Cortex of kidney (tissue), 1 donor: Measurements from ENCODE around the gene C12orf43.
"Not testable (repeated sequence)": the region's sequence is repeated elsewhere in the genome, so short reads cannot be mapped to it uniquely, and the experiment has no call there.

Source experiments
- DNase-seq: peaks from one replicate; lab custom pipeline; 2025; lab: John Stamatoyannopoulos, UW

Gene C12orf43, protein sequence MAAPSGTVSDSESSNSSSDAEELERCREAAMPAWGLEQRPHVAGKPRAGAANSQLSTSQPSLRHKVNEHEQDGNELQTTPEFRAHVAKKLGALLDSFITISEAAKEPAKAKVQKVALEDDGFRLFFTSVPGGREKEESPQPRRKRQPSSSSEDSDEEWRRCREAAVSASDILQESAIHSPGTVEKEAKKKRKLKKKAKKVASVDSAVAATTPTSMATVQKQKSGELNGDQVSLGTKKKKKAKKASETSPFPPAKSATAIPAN

DNA sequence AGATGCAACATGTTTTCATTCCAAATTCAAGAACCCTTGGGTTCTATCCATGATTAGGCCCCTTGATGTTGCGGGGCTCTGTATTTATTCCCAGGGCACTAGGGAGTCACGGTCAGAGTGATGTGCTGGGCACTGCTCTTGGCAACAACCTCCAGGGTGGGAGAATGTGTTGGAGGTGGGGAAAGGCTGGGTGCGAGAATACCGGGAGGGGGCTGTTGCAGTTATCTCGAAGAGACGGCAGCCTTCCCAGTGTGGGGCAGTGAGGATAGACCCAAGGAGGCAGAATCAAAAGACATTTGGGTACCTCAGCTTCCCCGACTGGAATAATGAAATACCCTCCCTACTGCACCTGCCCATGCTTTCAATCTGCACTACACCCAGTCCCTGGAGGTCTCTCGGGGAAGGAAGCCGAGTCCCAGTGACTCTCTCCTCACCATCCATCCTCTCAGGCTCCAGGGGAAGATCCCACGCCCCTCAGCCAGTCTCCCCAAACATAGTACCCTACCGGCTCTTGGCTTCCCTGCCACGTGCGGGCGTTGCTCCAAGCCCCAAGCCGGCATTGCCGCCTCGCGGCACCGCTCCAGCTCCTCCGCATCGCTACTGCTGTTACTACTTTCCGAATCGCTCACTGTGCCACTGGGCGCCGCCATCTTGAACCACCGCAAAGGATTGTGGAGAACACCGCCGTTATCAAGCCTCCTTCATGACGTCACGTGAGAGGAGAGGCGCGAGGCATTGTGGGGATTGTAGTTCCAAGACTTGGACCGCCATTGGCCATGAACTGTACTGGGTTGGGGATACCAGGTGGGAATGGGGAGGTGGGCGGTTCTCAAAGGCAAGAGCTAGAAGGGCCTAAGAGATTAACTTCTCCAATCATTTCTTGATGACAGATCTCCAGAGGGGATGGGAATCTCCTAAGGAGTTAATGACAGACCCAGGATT, at the start of gene C12orf43:
Gene C12orf43 (minus strand): TSS at position 663 of the 942 bp plus-strand sequence. CDS start 13 bp downstream, at position 650.
- DNase-seq = no peak

DNA sequence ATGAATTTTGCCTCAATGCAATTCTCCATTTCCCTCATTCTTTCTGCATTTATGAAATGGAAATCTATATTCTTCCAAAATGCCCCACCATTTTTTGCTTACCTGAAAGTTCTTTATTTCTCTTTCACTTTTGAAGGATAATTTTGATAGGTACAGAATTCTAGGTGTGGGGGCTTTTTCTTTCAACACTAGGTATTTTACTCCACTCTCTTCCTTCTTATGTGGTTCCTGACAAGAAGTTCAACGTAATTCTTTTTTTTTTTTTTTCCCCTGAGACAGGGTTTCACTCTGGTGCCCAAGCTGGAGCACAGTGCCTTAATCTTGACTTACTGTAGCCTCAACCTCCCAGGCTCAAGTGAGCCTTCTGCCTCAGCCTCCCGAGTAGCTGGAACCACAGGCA, 49.1 kb upstream of the C12orf43 start:
- no peak for DNase-seq

DNA sequence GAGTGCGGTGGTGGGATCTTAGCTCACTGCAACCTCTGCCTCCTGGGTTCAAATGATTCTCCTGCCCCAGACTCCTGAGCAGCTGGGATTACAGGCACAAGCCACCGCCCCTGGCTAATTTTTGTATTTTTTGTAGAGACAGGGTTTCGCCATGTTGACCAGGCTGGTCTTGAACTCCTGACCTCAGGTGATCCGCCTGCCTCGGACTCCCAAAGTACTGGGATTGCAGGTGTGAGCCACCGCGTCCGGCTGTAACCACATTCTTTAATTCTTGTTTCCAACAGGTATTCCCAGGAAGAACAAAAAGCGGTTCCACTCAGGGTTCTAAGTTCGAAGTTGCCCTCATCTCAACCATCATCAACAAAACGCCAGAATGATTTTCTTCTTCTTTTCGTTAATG, 48.3 kb upstream of the C12orf43 start:
- DNase-seq = not testable (repeated sequence)

DNA sequence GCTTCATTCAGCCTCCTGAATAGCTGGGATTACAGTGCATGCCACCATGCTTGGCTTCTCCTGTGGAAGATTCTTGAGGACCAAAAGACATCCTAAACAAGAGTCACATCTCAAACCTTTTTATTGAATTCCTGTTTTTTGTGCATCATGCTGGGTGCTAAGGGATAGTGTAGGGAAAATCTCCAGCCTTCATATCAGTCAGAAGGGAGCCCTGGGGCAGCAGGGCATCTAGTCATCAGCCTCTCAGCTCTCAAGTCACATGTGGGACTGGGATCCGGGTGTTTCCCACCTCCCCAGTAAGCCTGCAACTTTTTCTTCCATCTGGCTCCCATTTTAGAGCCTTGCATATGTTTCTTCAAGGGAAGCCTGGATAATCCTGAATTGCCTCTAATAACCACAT, 47.8 kb upstream of the C12orf43 start:
- no peak for DNase-seq

DNA sequence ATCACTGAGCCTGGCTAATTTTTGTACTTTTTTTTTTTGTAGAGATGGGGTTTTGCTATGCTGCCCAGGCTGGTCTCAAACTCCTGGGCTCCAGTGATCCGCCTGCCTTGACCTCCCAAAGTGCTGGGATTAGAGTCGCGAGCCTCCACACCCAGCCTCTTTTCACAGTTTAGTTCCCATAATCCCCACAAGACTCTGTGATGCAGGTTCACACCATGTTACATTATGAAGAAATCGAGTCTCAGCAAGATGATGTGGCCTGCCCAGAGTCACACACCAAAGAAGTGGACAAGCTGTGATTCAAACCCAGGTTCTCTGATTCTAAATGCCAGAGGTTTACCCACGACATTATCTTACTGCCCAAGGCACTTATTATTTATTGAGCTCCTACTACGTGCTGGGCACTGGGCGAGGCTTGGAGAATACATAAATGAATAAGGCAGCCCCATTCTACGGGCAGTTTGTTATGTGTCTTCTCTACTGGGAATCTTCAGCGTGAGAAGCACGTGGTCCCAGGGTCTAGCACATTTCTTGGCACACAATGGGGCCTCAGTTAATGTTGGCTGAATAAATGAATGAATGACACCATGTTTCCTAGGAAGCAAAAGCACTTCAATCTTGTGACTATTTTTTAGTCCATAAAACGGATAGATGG, 46.2 kb upstream of the C12orf43 start:
- DNase-seq = no peak

DNA sequence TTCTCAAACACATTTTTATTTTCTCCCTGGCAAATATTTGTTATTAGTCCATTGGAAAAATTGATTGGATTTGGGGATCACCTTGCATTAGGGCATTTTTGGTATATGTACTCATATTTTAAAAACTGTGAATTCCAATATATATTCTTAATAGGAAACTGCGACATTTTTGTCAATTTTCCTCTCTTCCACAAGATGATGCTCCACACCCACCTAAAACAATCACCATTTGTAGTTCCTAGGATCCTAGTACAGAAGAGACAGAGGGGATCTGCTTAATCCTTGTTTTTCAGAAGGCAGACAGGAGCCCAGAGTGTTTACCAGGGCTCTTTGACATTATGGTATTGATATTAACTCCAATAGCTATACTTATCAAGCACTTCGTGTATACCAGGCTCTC, 45.5 kb upstream of the C12orf43 start:
- no peak for DNase-seq

DNA sequence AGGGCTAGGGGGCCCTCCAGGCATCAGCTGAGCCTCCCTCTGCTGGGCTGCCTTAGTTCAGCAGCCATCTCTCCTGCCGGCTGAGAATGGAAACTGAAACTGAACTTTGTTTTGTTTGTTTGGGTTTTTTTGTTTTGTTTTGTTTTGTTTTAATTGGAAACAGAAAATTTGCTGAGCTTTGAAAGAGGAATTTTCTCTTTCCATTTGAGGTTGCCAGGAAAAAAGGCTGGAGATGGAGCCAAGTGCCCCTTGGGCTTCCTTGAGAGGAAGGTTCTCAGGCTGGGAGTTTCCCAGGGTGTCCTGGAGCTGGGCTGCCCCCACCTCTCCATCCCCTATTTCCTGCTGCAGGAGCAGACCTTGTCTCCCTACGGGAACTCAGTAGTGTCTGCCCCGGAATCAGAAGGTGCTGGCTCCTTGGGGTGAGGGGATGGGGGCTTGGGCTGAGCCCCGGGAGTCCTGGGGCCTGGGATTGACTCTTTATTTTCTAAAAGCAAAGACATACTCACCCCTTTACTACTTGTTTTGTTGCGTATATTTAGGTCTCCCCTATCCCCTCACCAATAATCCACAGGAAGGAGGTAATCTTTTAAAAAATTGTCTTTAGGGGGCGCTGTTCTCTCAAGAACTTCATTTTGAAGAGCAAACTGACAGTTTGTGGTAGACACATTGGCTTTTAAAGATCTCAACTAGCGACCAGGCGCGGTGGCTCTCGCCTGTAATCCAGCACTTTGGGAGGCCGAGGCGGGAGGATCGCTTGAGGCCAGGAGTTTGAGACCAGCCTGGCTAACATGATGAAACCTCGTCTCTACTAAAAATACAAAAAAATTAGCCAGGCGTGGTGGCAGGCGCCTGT, 44.1 kb upstream of the C12orf43 start:
- no peak for DNase-seq

DNA sequence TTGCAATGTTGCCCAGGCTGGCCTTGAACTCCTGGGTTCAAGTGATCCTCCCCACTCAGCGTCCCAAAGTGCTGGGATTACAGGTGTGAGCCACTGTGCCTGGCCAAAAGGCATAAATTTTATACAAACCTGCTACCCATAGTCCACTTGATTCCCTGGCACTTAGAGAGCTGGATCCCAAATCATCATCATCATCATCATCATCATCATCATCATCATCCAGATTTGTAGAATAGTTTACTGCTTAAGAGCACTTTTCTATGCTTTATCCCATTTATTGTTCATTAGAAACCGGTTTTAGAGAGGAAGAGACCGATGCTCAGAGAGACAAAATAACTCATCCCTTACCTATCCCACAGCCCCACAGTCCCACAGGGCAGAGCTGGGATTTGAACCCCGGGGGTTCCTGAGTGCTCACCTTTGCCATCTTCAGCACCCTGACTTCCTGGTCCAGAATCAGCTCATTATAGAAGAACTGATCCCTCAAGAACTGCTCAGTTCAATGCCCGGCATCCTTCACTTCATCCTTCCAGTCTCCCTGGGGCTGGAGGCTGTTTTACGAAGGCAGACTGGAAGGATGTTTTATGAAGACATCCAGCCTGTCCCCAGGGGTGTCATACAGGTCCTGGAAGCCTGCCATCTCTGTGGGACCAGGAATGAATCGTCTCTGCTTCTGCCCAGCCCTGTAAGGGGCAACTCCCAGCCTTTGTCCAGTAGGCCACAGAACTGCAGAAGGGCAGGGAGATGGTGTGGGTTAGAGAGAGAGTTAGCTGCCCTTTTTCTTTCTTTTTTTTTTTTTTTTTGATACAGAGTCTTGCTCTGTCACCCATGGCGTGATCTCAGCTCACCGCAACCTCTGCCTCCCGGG, 43.0 kb upstream of the C12orf43 start:
- no peak for DNase-seq

DNA sequence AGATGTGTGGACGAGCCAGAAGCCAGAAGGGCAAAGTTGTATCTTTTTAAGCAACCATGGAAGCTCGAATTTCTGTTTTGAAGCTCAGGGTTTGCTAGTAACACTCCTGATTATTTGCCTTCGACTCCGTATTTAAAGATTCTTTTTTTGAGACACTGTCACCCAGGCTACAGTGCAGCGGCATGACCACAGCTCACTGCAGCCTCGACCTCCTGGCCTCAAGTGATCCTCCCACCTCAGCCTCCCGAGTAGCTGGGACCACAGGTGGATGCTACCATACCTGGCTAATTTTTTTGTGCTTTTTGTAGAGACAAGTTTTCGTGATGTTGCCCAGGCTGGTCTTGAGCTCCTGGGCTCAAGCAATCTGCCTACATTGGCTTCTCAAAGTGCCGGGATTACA, 41.5 kb upstream of the C12orf43 start:
- no peak for DNase-seq

DNA sequence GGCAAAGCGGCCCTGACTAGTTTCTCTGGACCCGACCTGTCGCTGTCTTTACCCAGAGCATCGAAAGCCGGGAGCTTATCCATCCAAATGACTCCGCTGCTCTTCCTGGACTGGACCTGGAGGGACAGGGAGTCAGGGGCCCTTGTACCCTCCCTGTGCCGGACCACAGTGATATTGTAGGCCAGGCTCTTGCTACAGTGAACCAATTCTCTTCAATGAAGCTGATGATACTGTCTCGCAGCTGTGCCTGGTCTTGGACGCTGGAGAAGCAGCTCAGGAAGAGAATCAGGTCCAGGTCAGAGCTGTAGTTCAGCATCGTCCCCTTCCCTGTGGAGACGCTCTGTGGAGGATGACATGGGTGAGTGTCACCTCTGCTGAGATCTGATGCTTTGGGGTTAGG, 37.4 kb upstream of the C12orf43 start:
- no peak for DNase-seq

DNA sequence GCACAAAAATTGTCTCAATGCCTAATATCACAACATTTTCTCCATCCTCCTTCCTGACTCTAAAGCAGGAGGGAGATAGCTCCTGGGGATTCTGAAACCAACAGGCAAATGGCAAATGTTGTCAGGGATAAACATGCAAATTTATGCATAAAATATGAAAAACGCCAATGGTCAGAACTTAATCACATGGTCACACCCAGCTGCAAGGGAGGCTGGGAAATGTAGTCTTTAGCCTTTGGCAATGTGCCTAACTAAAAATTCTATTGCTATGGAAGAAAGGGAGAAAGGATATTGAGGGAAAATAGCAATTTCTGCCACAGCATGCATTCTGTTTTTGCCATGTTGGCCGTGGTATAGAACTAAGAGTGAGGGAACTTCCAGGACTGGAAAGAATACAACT, 34.4 kb upstream of the C12orf43 start:
- DNase-seq = no peak

DNA sequence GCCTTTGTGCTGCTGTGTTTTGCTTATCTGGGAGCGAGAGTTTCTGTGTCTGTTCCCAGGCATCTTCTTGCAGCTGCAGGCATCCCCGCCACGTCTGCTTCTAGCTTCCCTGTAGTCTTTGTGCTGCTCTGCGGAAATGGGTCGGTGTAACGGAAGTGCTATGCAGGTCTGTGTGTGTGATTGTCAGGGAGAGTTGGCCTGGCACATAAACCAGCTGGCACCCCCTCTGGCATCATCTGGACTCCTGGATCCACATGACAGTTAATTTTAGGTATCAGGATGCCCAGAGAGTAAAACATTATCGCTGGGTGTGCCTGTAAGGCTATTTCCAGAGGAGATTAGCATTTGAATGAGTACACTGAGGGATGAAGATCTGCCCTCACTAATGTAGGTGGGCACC, 32.2 kb upstream of the C12orf43 start:
- no peak for DNase-seq

DNA sequence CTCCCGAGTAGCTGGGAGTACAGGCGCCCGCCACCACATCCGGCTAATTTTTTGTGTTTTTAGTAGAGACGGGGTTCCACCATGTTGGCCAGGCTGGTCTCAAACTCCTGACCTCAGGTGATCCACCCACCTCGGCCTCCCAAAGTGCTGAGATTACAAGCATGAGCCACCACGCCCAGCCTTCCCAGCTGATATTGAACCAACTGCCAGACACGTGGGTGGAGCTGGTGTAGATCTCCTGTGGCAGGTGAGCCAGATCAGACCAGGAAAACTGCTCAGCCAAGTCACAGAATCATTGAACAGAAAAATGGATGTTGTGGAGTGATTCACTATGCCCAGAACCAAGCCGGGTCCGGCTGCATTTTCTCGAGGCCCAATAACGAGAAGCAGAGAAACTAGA, 31.1 kb upstream of the C12orf43 start:
- DNase-seq = not testable (repeated sequence)

DNA sequence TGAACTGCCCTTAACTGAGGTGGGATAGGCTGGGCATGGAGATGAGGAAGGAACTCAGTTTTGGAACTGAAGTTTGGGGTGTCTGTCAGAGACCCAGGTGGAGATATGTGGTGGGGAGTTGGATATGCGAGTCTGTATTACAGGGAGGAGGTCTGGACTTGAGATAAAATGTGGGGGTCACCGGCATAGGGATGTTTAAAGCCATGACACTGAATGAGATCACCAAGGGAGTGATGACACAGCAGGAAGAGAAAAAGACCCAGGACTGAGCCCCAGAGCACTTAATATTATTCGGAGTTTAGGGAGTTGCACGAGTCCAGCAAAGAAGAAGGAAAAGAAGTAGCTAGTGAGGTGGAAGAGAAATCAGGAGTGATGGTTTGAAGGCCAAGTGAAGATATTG, 26.8 kb upstream of the C12orf43 start:
- no peak for DNase-seq

DNA sequence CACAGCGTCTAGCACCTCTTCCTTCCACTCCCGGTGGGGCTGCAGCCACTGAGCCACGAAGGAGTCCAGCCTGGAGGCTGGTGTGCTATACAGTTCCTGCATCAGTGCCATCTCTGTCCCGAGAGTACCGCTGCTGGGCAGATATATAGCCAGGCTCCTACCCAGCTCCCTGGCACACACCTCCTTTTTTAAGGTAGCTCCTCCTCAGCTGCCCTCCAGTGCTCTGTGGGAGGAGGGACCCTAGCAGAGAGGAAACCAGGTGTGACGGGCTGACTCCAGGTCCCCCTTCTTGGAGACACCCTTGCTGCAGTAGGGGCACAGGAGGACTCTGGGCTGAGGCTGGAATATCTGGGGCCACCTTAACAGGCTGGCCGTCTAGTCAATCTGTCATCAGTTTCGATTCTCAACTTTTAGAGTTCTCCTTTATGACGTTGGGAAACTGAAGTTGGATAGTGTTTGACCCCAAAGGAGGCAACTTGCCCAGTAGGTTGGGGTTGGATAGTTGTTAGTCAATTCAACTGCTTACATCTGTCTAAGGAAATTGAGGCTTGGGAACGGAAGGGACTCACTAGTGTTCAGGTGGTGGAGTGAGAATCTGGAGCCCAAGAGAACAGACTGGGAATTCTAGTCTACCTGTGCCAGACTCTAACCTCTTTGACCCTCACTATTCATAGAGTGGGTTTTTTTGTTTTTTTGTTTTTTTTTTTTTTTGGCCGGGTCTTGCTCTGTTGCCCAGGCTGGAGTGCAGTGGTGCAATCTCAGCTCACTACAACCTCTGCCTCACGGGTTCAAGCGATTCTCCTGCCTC, 22.8 kb upstream of the C12orf43 start, which contains the start of gene OASL:
Gene OASL (minus strand): TSS at position 386 of the 808 bp plus-strand sequence. CDS start 275 bp downstream, at position 111.
- no peak for DNase-seq

DNA sequence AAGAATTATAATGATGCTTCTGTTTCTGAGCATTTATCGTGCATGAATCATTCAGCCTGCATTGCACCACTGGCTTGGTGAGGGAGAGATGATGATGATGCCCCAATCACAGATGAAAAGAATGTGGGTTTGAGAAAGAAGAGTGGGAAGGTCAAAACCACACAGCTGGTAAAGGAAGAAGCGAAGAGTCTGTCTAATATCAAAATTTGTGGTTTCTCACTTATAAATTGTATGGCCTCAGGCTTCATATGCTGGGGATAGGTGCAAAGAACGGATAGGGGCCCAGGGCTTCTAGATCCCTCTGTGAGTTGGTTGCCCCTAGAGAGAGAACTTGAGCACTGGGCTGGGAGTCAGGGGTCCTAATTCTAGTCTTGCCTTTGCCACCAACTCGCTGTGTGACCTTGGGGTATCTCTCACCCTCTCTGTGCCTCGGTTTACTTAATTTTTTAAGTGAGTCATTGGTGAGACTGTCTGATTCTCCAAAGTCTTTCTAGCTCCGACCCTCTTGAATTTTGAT, 20.6 kb upstream of the C12orf43 start:
- DNase-seq = no peak

DNA sequence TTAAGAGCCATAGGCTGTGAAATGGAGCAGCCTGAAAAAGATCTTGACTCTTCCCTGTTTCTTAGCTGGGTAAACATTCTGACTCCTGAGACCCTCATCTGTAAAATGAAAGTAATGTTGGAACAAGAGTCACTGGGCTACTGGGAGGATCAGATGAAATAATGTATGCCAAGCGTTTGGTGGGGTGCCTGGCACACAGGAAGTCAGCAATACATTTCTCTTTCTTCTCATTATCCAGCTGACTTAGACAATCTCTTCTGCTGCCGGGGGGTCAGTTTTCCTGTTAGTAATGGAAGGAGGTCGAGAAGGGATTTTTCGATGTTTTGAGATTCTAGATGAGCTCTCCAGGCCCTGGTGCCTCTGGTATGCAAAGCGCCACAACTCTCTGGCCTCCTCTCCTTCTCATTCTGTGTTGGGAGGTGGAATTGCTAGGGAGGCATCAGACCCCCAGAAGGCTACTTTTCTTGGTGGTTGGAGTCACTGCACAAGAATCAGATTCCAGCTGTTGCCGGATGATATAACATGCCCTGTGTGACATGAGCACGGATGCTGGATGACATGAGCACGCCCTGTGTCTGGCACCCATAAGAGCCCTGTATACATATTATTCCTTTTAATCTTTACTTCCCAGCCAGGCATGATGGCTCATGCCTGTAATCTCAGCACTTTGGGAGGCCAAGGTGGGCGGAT, 18.5 kb upstream of the C12orf43 start:
- no peak for DNase-seq

DNA sequence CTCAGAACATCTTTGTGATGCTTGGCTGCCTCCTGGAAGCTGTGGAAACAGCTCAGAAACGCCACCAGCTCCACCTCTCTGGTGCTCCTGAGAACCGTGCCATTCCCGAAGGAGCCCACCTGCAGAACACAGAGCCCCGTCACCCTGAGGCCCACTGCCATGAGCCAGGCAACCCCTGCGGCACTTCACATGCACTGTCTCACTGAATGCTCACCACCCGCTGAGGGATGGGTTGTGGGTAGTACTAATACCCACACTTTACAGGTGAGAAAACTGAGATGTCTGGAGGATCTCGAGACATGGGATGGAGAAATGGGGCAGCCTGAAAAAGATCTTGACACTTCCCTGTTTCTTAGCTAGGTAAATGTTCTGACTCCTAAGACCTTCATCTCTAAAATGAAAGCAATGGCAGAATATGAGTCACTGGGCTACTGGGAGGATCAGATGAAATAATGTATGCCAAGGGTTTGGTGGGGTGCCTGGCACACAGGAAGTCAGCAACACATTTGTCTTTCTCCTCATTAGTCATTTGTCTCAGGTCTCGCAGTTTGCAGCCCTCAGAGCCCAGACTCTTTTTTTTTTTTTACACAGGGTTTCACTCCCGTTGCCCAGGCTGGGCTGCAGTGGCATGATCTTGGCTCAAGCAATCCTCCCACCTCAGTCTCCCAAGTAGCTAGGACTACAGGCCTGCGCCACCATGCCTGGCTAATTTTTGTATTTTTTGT, 17.5 kb upstream of the C12orf43 start:
- no peak for DNase-seq
